ENCODE measurements around the gene DCDC2.
"Not testable (repeated sequence)": the region's sequence is repeated elsewhere in the genome, so short reads cannot be mapped to it uniquely, and the experiment has no call there.

DCDC2 gene

GRCh38 chr6:24255676-24256075 lies 102.2 kb downstream of the DCDC2 start:
- DNase-seq, result no peak

DNA sequence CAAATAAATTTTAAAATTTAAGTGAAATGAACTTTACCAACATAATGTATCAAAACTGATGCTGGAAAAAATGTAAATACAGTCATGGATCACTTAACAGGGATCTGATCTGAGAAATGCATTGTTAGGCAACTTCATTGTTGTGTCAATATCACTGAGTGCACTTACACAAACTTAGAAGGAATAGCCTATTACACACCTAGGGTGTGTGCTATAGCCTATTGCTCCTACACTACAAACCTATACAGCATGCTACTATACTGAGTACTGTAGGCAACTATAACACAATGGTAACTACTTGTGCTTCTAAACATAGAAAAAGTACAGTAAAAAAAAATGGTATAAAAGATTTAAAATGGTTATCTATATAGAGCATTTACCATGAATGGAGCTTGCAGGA lies 104.5 kb downstream of the DCDC2 start:
- no peak for DNase-seq

DNA sequence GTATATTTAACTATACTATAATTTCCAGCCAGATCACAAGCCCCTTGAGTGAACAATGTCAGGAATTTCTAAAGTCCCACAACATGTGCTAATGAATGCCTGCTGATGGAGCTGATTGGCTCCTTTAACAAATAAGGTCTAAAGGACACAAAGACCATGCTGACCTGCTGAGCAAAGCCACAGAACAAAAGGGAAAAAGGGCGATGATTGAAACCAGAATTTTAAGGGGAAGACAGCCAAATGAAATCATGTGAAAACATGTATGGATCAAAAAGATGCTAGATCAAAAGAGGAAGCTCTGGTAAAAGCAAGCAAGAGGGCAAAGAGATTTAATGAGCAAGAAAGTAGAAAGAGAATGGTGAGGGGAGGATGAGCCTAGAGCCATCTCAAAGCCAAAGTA lies 105.6 kb downstream of the DCDC2 start:
- DNase-seq, result no peak

DNA sequence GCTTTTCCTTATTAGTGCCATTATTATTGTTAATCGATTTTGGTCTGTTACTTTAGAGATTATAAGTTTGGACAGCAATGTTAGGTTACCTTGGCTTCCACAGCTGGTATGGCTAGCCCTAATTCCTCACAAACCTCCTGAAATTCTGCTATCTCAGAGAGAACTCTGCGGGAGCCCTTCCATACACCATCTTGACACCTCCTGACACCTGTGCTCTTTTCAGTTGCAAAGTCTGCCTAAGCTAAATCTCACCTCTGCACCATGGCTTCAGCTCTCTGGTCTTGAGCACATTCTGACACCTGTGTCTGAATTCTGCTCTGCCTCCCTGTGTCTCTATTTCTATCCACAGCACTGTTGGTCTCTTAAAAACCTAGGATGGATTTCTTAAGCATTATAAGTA lies 106.5 kb downstream of the DCDC2 start:
- DNase-seq, result no peak

- DNase-seq, result no peak
Measured at GRCh38 chr6:24249926-24250325, 107.9 kb downstream of the DCDC2 start.

DNA sequence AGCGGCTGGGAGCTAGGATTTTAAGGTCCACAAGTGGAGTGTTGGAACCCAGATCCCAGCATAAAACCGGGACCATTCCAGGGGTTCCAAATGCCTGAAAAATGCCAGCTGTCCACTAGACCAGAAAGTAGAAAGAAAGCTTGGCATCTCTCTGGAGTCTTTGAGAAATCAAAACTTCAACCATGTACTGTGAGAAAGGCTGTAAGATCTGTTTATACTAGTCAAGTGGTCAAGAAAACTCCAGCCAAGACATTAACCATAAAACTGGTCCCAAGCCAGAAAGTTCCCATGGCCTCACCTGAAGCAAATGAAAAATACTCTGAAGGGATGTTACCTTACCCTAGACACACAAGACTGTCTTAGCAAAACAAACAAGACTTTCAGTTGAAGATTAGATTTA lies 112.6 kb downstream of the DCDC2 start:
- no peak for DNase-seq

GRCh38 chr6:24242924-24243323 lies 114.9 kb downstream of the DCDC2 start:
- no peak for DNase-seq

- DNase-seq, result not testable (repeated sequence)
Measured at GRCh38 chr6:24241779-24242178, 116.1 kb downstream of the DCDC2 start.

DNA sequence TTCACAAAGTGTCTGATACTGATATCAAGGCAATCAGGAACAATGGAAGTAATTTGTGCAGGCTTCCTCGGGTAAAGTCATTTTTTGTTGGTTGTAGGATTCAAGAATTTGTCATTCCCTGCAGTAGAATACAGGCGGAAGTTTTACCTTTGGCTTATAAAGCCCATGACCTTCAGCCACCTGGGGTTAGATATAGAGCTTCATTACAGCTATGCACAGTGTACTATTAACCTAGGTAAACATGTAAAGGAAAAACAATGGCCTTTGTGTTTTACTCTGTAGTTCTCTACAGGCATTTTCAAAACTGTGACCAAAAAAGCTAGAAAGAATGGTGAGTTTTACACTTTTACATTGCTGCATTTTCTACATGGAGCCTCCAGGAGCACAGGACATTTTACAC lies 116.9 kb downstream of the DCDC2 start:
- no peak for DNase-seq

- DNase-seq, result no peak
Measured at GRCh38 chr6:24240380-24240928, 117.4 kb downstream of the DCDC2 start.

DNA sequence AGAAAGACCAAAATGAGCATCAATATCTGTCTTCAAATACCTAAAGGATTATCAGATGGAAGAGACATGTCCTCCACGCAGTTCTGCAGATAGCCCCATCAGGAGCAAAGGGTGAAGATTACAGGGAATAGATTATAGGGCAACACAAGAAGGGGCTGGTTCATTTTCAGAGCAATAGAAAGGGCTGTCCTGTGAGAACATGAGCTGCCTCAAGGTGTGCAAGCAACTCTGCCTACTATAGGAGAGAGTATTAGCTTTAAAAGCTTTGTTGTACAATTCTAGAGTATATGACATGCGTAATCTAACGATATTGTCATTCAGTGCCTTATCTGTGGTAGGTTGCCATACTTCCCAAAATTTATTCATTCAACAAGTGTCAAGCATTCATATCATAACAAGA lies 119.2 kb downstream of the DCDC2 start:
- no peak for DNase-seq

GRCh38 chr6:24236779-24237178 lies 121.1 kb downstream of the DCDC2 start:
- not testable (repeated sequence) for DNase-seq

DNA sequence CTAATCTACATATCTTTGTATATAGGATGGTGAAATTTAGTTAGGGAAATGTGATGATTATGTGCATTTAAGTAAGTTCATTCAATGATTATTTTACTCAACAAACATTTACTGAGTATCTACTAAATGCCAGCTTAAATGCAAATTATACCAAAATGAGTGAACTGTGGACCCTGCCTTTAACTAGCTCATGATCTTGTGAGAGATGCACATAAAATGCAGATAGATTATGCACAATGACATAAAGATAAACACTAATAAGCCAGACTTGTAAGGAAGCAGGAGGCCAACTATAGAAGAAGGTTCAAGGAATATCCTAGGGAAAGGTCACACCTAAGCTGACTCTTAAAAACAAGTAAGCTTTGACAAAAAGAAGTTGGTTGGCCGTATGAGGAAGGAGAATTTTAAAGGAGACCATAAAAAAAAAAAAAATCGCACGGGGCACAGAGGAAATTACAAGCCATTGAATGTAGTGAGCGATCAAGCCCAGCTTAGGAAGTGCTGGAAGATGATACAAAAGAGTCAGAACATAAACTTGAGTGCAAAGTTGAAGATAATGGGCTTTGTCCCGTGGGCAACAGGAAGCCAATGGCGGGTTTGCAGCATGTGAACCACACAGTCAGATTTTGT lies 123.9 kb downstream of the DCDC2 start:
- DNase-seq, result no peak

- DNase-seq, result no peak
Measured at GRCh38 chr6:24231438-24231977, 126.4 kb downstream of the DCDC2 start.

DNA sequence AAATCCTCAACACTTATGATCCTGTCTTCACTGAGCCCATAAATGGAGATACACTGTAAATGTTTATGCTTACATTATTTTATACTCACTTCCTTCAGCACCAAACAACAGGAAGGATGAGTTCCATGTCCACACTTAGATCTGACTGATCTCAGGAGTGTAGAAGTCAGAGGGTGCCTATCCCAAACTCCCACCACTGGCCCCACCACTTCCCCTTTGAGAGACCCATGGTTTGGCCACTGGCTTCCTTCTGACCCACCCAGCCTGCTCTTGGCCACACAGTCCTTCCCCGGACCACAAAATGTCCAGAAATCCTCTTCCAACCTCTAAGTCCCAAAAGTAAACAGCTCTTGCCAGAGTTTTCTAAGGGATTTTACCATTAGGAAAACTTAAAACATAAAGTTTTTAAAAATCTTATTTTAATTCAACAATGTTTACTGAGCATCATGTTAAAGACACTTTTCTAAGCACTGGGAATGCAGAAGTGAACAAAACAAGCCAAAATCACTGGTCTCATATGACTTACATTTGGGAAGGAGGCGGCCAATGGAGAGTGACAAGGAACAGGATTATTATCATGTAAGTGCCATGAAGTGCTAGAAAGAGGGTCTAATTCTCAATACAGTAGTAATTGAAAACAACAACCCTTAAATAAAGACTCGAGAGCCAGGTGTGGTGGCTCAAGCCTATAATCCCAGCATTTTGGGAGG lies 128.0 kb downstream of the DCDC2 start:
- no peak for DNase-seq

GRCh38 chr6:24228681-24229255 lies 129.1 kb downstream of the DCDC2 start:
- no peak for DNase-seq

DNA sequence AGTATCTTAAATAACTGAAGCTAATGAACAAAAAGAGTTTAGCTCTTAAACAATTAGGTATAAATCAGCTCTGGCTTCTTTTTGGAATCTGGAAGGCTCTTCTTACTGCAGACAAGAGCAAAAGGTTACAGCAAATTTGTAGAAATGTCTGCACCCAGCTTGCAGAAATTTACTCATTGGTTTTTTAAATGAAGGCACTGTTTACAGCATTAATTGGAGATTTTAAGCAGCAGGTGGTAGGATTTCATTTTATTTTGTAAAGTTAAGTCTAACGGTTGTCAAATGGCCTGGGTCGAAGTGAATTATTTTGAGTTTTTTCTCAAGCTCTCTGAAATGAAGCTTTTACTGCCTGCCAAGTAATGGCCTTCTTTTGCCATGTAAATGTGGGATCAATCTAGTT lies 129.7 kb downstream of the DCDC2 start:
- DNase-seq, result no peak

GRCh38 chr6:24227556-24227955 lies 130.3 kb downstream of the DCDC2 start:
- no peak for DNase-seq

DNA sequence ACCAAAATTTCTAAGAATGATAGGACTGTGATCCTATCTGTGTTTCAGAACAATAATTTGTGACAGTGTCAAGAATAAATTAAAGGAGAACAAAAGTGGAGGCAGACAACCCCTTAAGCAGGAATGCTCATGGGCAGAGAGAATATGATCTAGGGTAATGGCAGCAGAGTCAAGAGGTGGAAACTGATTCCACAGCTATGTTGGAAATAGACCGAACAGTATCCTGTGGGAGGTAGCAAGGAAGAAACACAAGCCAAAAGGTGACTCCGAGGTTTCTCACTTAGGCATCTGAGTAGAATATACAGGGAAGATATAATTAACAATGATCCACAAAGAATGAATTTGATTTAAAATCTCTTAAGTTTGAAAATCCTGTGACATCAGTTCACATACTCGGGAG lies 131.3 kb downstream of the DCDC2 start:
- DNase-seq, result no peak

- no peak for DNase-seq
Measured at GRCh38 chr6:24225838-24226237, 132.0 kb downstream of the DCDC2 start.

DNA sequence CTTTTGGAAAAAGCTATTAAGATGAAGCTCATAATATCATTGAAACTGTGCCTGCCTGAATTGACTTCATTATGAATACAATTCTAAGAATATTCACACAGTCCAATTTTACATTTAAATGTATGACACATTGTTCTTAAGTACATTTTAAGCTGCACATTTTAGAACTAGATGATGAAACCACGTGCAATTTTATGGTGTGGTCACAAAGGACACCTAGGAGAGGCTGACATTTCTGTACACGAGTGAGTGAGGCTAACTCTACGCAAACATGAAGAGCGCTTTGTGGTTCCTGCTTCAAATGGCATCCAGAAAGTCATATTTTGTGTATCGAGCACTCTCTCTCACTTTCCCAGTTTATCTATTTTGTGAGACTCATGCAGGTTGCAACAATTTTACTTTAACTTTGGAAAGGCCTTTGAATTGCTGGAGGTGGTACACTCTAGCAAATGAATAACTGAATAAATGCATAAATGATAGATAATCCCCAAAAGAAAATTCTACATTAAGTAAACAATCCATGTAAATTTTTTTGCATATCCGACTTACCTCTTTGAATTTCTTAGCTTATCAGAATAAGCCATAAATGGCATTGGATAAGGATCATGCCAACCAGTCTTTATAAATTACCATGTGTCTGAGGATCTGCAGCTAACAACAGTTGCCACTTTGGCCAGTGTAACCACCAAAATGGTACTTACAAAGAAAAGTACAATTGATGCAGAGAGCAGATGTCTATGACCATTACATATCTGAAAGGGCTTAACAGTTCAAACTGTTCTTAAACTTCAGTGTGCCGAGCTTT lies 134.5 kb downstream of the DCDC2 start:
- no peak for DNase-seq

GRCh38 chr6:24219670-24220069 lies 138.2 kb downstream of the DCDC2 start:
- no peak for DNase-seq

- DNase-seq, result no peak
Measured at GRCh38 chr6:24214984-24215383, 142.9 kb downstream of the DCDC2 start.

Data from effector CD4-positive, alpha-beta T cell (primary cell).